Kidney epithelial cell (primary cell): ENCODE results near the gene KRTAP5-9. TPM values are rescaled to one million over a fixed set of nuclear protein-coding genes. Genes with fewer than 3 reads are reported as not detected.
"Not testable (repeated sequence)": the region's sequence is repeated elsewhere in the genome, so short reads cannot be mapped to it uniquely, and the experiment has no call there.

ENCODE experiments used
- DNase-seq: peaks from one replicate; pipeline ENCODE4 v3.0.0-alpha.2; 2010; ENCODE audit warnings: low read depth
- H3K27me3 ChIP-seq: 2 replicates; pipeline ENCODE4 v1.6.0; 2011; ENCODE audit warnings: low read length; ENCODE audit not compliant: control insufficient read depth, insufficient read depth
- H3K36me3 ChIP-seq: 2 replicates; pipeline ENCODE4 v1.5.1; 2011; ENCODE audit warnings: low read length; ENCODE audit not compliant: control insufficient read depth, insufficient read depth
- H3K4me3 ChIP-seq: 2 replicates; pipeline ENCODE4 v1.5.1; 2011; ENCODE audit warnings: low read depth, mild to moderate bottlenecking, control low read depth, low read length
- CTCF ChIP-seq: IDR thresholded peaks from 2 replicates; pipeline ENCODE4 v1.5.1; 2011; ENCODE audit warnings: mild to moderate bottlenecking, moderate library complexity, low read length, control low read depth, inconsistent platforms; ENCODE audit not compliant: insufficient read depth, poor library complexity, severe bottlenecking
- total RNA-seq: library from RNA; depleted of rRNA; stranded (reverse); fragments of >200 nt; gene quantifications from 2 replicates; pipeline ENCODE4 v1.2.3, GENCODE V29; 2015

Gene KRTAP5-9
- total RNA-seq, 1 donor from 2014 or later = not detected

GRCh38 chr11:71507102-71507501 lies 41.1 kb upstream of the KRTAP5-9 start:
- no peaks in the 10 kb centered on the region for H3K27me3 ChIP-seq
- H3K4me3 ChIP-seq = no peak overlapping the region
- TF ChIP-seq CTCF = no peak
- H3K36me3 ChIP-seq = no peaks in the 10 kb centered on the region
- no peak for DNase-seq

GRCh38 chr11:71518506-71519471 lies 29.4 kb upstream of the KRTAP5-9 start:
- no peak for DNase-seq
- H3K27me3 ChIP-seq = no peaks in the 10 kb centered on the region
- H3K4me3 ChIP-seq = no peak overlapping the region
- no peak for TF ChIP-seq CTCF
- no peaks in the 10 kb centered on the region for H3K36me3 ChIP-seq

GRCh38 chr11:71519546-71519945 lies 28.7 kb upstream of the KRTAP5-9 start:
- Histone ChIP-seq H3K4me3 (no peak overlapping the region), H3K27me3 (no peaks in the 10 kb centered on the region), H3K36me3 (no peaks in the 10 kb centered on the region)
- TF ChIP-seq CTCF = no peak
- no peak for DNase-seq

GRCh38 chr11:71525188-71525937 lies 22.9 kb upstream of the KRTAP5-9 start:
- Histone ChIP-seq H3K27me3 (peaks cover 4% of the 10 kb centered on the region), H3K36me3 (no peaks in the 10 kb centered on the region), H3K4me3 (no peak overlapping the region)
- no peak for TF ChIP-seq CTCF
- DNase-seq = no peak

- Histone ChIP-seq H3K4me3 (no peak overlapping the region), H3K27me3 (peaks cover 4% of the 10 kb centered on the region), H3K36me3 (no peaks in the 10 kb centered on the region)
- DNase-seq = no peak
- TF ChIP-seq CTCF = no peak
Observed at GRCh38 chr11:71525938-71526495, 22.2 kb upstream of the KRTAP5-9 start.

- DNase-seq, H3K4me3 ChIP-seq, H3K27me3 ChIP-seq, H3K36me3 ChIP-seq: not testable (repeated sequence)
Observed at GRCh38 chr11:71526796-71527575, 21.2 kb upstream of the KRTAP5-9 start, which contains the start of gene KRTAP5-7. TSS of gene KRTAP5-7 (plus strand) at chr11:71527267. CDS start at chr11:71527301, 34 bp downstream.
